ENCODE measurements around the gene RBBP8.
"Not testable (repeated sequence)": the region's sequence is repeated elsewhere in the genome, so short reads cannot be mapped to it uniquely, and the experiment has no call there.

GRCh38 chr18:22885694-22886093 lies 47.4 kb upstream of the RBBP8 start:
- not testable (repeated sequence) for TF ChIP-seq CTCF (conservative IDR thresholded peaks at IDR 0.05 in 1 of 2, IDR thresholded peaks at IDR 0.05 in 1 of 2; ENCODE audit: extremely low read depth in 1 of 2, insufficient read depth in 1 of 2, low read depth in 1 of 2, low read length in 2 of 2); EZH2 (IDR thresholded peaks at IDR 0.05; ENCODE audit: borderline replicate concordance, low read length)

Data from mammary epithelial cell (primary cell).